OCI-LY3 (cell line): ENCODE results near the gene ACY1.
A peak's percentile ranks its signal among the peaks of the same experiment; 100 is the strongest.

Experiments
- H2AFZ ChIP-seq: fragments of 200-600, 300-600 bp; shearing (Covaris generic); 2 replicates; pipeline ENCODE4 v1.6.0; 2014; ENCODE audit warnings: antibody characterized with exemption, low read depth, low read length
- H3K27ac ChIP-seq: fragments of 200-600, 300-600 bp; sonication (generic); 2 replicates; pipeline ENCODE4 v1.5.1; 2014; ENCODE audit warnings: mild to moderate bottlenecking, low read length, moderate library complexity, mixed read lengths
- H3K27me3 ChIP-seq: fragments of 200-600, 300-600 bp; sonication (generic); 2 replicates; pipeline ENCODE4 v1.6.1; 2014; ENCODE audit warnings: low read depth, low read length, mixed read lengths
- H3K36me3 ChIP-seq: fragments of 200-600, 300-600 bp; sonication (generic); replicated peaks from 2 replicates; pipeline ENCODE3; 2014; ENCODE audit warnings: low read depth, low read length, mixed read lengths
- H3K4me1 ChIP-seq: fragments of 300-600, 200-600 bp; sonication (generic); 2 replicates; pipeline ENCODE4 v1.6.1; 2014; ENCODE audit warnings: low read length, mixed read lengths
- H3K4me2 ChIP-seq: fragments of 200-600, 300-600 bp; sonication (generic); 2 replicates; pipeline ENCODE4 v1.6.1; 2014; ENCODE audit warnings: low read length, mixed read lengths
- H3K4me3 ChIP-seq: fragments of 300-600, 200-600 bp; sonication (generic); 2 replicates; pipeline ENCODE4 v1.5.1; 2014; ENCODE audit warnings: antibody characterized with exemption, mild to moderate bottlenecking, low read length, moderate library complexity
- H3K79me2 ChIP-seq: fragments of 300-600, 200-600 bp; shearing (Covaris generic); 2 replicates; pipeline ENCODE4 v1.6.1; 2014; ENCODE audit warnings: mild to moderate bottlenecking, low read length, mixed read lengths
- H3K9ac ChIP-seq: fragments of 300-600, 200-600 bp; shearing (Covaris generic); 2 replicates; pipeline ENCODE4 v1.6.0; 2014; ENCODE audit warnings: mild to moderate bottlenecking, low read length, moderate library complexity
- H3K9me3 ChIP-seq: fragments of 200-600, 300-600 bp; shearing (Covaris generic); 2 replicates; pipeline ENCODE4 v1.6.1; 2014; ENCODE audit warnings: low read length, mixed read lengths; ENCODE audit not compliant: insufficient read depth
- H4K20me1 ChIP-seq: fragments of 200-600, 300-600 bp; sonication (generic); 2 replicates; pipeline ENCODE4 v1.6.1; 2016; ENCODE audit warnings: low read length, mixed read lengths; ENCODE audit not compliant: insufficient read depth
- CTCF ChIP-seq: fragments of 200-600, 300-600 bp; sonication (generic); IDR thresholded peaks from 2 replicates; pipeline ENCODE4 v1.5.1; 2014; ENCODE audit warnings: antibody characterized with exemption, low read length, low read depth
- EZH2phosphoT487 ChIP-seq: fragments of 200-600 bp; shearing (Covaris generic); IDR thresholded peaks from 2 replicates; pipeline ENCODE4 v1.6.1; 2018; ENCODE audit warnings: antibody characterized with exemption, mixed run types, low read depth

Gene ACY1

GRCh38 chr3:51968883-51969678 lies 14.3 kb upstream of the ACY1 start:
- Histone ChIP-seq H3K27me3 (no peaks in the 10 kb centered on the region), H3K4me1 (peaks cover 14% of the 10 kb centered on the region), H3K9me3 (no peaks in the 10 kb centered on the region), H3K27ac (no peak overlapping the region), H3K9ac (no peak overlapping the region), H4K20me1 (no peaks in the 10 kb centered on the region), H3K79me2 (peaks cover 8% of the 10 kb centered on the region), H3K36me3 (peaks cover 5% of the 10 kb centered on the region), H3K4me2 (peak overlapping the region; percentile 93; the same call in 1 of the 2 replicates), H3K4me3 (no peak overlapping the region), H2AFZ (no peak overlapping the region)
- TF ChIP-seq EZH2phosphoT487: no peak
- TF ChIP-seq CTCF: no peak

DNA sequence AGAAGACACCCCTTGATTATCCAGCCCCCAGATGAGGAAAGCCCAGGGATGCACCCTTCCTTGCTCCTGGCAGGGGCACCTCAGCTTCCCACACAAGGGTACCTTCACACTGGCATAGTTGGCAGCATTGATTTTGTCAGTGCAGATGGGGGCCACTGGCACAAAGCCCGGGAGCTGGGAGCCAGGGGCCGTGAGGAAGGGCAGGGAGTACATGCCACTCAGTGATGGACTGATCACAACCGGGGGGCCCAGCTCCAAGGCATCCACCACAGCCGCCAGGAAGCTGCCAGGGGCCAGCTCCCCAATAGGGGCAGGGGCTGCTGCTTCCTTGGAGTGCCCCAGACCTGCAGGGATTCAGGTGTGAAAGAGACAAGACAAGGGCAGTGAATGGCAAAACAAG lies 13.5 kb upstream of the ACY1 start:
- Histone ChIP-seq H3K79me2 (peaks cover 8% of the 10 kb centered on the region), H3K27ac (no peak overlapping the region), H3K36me3 (peaks cover 5% of the 10 kb centered on the region), H2AFZ (no peak overlapping the region), H3K4me1 (peaks cover 20% of the 10 kb centered on the region), H3K9me3 (no peaks in the 10 kb centered on the region), H3K4me3 (no peak overlapping the region), H3K27me3 (no peaks in the 10 kb centered on the region), H3K4me2 (no peak overlapping the region), H4K20me1 (no peaks in the 10 kb centered on the region), H3K9ac (no peak overlapping the region)
- TF ChIP-seq CTCF: no peak
- no peak for TF ChIP-seq EZH2phosphoT487

DNA sequence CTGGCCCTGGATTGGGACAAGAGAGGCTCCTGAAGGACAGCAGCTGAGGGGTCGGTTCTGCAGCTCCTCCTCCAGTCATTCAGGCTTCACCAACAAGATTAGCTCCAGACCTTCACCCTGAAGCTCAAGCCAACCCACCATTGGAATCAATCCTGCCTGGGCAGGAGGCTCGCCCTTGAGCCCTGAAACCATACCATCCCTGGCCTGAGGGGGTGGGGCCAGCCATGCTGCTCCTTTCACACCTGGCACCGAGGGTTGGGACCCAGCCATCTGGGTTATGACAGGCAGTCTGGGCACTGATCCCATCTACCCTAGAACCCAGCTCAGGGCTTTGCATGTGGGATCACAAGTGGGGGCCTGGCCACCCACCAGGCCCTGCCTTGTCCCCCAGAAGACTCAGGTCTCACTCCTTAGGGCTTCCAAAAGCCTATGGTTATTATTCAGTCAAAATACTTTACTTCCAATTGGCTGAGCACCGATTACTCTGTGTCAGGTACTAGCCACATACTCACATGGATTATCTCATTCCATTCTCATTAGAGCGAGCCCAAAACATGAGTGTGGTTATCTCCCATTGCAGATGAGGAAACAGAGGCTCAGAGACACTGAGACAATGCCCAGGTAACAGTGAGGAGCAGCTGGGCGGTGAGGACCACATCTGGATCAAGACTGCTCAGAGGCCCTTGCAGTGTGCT lies 12.6 kb upstream of the ACY1 start:
- H3K27ac ChIP-seq: no peak overlapping the region
- H3K9me3 ChIP-seq: no peaks in the 10 kb centered on the region
- no peaks in the 10 kb centered on the region for H4K20me1 ChIP-seq
- no peak overlapping the region for H2AFZ ChIP-seq
- no peak overlapping the region for H3K4me2 ChIP-seq
- H3K9ac ChIP-seq: no peak overlapping the region
- no peaks in the 10 kb centered on the region for H3K27me3 ChIP-seq
- H3K4me1 ChIP-seq: peaks cover 24% of the 10 kb centered on the region
- TF ChIP-seq CTCF (no peak), EZH2phosphoT487 (no peak)
- H3K4me3 ChIP-seq: no peak overlapping the region
- H3K36me3 ChIP-seq: peaks cover 5% of the 10 kb centered on the region
- peaks cover 8% of the 10 kb centered on the region for H3K79me2 ChIP-seq

- Histone ChIP-seq H3K4me3 (no peak overlapping the region), H2AFZ (no peak overlapping the region), H3K27me3 (no peaks in the 10 kb centered on the region), H4K20me1 (no peaks in the 10 kb centered on the region), H3K36me3 (peaks cover 5% of the 10 kb centered on the region), H3K9ac (no peak overlapping the region), H3K9me3 (no peaks in the 10 kb centered on the region), H3K4me1 (peaks cover 24% of the 10 kb centered on the region), H3K27ac (no peak overlapping the region), H3K4me2 (no peak overlapping the region), H3K79me2 (peaks cover 8% of the 10 kb centered on the region)
- TF ChIP-seq EZH2phosphoT487 (no peak), CTCF (no peak)
Measured at GRCh38 chr3:51971350-51971749, 12.0 kb upstream of the ACY1 start.
